DMS114 treated with DMSO at 0.1 percent for 48 hours (cell line): ENCODE results near the gene GPR15.

ENCODE experiments used
- DNase-seq: peaks from one replicate; lab custom pipeline; 2025; ENCODE audit not compliant: unreplicated experiment; lab: John Stamatoyannopoulos, UW

GPR15 gene

DNA sequence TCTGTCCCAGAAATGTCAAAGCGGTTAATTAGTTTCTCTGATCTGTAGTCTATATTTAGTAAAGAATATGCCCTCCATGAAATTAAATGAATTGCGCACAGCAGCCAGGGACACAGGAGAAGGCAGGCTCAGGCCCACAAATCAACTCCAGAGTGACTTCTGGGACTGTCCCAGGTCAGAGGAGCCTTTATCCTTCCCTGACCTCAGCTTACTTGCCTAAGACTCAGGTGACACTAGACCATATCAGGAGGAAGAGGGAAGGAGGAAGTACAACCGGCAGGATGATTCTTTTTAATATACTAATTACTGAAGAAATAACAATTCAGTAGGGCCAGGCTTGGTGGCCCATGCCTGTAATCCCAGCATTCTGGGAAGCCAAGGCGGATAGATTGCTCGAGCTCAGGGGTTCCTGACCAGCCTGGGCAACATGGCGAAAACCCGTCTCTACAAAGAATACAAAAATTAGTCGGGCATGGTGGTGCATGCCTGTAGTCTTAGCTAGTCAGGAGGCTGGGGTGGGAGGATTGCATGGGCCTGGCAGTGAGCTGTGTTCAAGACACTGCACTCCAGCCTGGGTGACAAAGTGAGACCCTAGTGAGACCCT, 1.8 kb upstream of the GPR15 start:
- DNase-seq: no peak

DNA sequence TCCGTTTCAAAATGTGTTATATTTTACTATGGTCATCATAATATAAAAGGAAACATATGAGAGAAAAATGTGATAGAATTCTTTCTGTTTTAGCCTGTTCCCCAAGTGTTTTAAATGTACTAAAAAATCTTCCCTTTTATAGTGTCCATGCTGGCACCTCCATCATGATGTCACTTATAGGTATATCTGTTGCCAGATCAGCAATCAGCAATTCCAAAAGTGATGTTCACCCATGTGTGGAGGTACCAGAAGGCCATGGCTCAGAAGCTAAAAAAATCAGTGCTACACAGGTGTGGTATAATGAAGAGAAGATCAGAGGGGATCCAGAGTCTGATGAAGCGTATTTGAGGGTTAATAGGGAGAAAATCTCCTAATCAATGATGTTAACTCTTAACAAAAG, 1.1 kb upstream of the GPR15 start:
- no peak for DNase-seq

DNA sequence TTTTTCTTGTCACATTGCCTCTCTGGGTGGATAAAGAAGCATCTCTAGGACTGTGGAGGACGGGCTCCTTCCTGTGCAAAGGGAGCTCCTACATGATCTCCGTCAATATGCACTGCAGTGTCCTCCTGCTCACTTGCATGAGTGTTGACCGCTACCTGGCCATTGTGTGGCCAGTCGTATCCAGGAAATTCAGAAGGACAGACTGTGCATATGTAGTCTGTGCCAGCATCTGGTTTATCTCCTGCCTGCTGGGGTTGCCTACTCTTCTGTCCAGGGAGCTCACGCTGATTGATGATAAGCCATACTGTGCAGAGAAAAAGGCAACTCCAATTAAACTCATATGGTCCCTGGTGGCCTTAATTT, 478 bp downstream of the GPR15 start:
- DNase-seq: no peak

DNA sequence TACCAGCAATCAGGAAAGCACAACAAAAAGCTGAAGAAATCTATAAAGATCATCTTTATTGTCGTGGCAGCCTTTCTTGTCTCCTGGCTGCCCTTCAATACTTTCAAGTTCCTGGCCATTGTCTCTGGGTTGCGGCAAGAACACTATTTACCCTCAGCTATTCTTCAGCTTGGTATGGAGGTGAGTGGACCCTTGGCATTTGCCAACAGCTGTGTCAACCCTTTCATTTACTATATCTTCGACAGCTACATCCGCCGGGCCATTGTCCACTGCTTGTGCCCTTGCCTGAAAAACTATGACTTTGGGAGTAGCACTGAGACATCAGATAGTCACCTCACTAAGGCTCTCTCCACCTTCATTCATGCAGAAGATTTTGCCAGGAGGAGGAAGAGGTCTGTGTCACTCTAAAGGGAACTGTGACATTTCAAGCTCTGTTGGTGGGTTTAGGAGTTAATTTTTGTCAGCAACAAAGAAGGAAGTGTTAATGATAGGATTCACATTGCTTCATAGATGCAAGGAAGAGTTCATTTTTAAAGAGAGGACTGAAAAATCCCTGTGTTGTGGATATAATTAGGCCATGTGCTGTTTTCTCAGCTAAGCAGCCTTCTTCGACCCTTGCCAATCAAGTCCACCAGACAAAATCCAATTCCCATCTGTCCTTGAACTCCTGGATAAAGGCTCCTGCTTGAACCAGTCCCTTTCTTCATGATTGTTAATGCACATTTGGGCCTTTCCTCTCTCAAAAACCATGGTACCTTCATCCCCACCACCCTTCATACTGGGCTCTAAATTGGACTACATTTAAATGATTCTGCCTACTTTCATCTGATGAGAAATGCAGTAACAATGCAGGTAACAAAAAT, 1.2 kb downstream of the GPR15 start:
- no peak for DNase-seq

DNA sequence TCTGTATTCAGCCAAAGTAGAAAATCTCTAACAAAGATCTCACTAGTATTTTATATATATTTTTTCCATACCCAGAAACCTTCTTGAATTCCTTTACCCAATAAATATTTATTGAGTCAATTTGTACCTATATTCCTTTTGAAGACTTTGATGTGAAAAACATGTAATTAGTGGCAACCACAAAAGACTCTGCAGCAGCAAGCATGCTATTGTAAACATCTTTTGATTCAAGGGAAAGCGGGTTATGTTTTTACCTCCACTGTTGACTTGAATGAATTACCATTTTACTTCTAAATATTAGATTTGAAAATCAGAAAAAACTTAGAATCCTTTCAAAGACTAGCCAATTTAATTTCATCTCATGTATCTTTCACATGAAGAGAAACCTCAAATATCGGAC, 2.4 kb downstream of the GPR15 start:
- no peak for DNase-seq

DNA sequence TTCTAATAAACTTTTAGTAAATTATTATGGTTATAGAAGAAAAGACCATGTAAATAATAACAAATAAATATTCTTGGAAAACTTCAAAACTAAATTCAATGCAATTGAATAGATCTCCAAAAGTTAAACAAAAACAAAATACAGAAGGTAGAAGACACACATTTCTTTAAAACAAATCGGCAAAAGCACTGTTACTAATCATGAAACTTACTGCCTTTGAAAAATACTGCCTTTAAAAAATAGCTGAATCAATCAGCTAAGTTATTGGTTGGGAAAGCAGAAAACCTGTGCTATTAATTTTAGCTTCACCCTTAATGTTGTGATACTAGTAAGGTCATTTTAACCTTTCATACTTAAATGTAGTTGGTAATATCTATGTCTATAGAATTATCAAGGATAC, 3.0 kb downstream of the GPR15 start:
- no peak for DNase-seq

DNA sequence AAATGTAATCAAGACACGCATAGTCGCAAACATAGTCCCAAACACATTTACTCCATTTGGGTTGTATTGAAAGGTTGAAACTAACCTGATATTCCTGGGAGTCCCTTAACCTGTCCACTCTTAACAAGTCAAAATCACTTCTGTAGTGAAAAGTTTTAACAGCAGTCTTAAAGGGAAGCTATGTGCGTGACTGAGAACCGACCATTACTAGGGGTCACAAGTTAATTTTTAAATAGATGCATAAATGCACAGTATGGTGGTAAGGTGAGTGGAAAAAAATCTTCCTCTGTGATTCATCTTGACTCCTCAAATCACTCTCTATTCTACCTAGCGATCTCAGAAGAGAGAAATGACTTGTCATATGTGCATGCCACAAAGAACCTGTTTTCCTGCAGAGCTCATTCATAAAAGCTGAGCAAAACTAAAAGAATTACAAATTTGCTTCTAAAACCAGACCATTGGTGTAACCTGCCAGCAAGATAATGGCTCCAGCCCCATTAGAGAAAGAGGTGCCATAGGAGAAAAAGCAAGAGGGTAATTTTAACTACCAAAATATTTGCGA, 4.8 kb downstream of the GPR15 start:
- DNase-seq: no peak

DNA sequence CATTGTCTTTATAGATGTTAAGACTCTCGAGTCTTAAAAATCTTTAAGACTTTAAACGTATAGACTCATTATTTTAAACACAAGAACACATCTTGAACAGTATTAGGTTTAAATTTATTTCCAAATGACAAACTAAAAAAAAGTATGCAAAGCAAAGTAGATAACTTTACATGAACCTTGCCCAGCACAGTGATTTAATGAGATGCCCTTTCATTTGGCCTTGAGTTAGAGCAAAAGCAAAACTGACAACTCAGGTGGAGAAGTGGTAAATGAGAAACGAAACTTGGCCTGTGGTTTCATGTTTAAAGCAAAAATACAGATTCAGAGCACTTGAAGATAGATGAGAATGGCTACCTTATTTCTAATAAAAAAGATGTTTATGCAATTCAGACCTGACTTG, 8.6 kb downstream of the GPR15 start:
- no peak for DNase-seq

DNA sequence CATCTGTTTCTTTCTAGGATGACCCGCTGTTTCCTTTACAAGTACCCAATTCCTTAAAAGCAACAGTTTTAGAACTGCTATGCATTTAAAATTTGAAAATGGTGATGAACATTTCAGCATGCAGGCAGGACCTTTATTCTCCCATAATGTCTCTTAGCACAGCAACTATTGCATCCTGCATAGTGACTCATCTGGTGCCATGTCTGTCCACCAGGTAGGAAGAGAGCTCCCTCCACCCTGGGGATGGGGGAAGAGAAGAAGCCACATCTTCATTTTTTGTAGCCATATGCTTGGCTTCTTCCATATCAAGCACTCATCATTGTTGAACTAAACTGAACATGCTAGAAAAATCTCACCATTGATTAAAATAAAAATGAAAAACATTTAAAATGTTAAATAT, 9.9 kb downstream of the GPR15 start:
- no peak for DNase-seq

DNA sequence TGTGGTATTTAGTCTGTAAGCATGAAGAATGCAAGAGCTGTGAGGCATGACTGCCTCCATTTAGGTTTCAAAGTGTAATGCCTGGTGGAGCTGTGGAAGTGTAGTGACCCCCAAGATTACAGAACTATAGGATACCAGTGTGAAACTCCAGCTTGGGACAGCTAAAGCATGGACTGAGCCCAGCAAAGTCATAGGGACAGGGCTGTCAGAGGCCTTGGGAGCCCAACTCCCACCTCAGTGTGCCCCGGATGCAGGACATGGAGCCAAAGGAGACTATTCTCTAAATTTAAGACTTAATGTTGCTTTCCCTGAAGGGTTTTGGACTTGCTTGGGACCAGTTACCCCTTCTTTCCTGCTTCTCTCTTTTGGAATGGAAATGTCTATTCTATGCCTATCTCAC, 10.8 kb downstream of the GPR15 start:
- DNase-seq: no peak

DNA sequence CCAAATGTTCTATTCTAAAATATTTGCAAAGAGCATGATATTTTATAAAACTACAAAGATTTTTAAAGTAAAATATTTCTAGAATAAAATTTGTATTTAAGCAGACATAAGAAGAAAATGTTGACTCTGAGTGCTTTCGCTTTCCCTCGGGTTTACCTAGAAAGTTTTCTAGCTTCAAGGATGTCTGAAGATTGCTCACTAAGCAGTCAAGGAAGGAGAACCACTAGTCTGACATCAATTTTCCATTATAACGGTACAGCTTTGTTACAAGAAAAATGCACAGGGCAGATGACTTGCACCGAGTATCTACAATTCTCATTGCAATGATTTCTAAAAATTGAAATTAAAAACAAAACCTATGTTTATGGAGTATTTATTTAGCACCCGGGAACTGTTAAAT, 14.2 kb downstream of the GPR15 start:
- DNase-seq: no peak

DNA sequence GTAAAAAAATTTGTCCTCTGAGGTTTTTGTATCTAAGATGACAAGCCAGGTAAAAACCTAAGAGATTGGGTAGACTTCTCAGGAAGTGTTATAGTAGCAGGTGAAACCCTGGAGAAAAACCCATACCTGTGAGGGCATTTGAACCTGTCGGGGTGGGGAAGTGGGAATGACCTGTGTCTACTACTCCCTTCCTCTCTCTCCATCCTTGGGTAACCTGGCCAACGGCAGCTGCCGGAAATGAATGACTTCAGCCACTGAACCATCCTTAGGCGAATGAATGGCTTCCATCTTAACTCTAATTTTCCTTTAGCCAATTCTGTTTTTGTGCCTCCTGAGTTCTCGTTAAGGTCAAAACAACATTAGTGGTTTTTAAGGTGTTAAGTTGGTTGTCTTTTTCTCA, 16.8 kb downstream of the GPR15 start:
- no peak for DNase-seq

DNA sequence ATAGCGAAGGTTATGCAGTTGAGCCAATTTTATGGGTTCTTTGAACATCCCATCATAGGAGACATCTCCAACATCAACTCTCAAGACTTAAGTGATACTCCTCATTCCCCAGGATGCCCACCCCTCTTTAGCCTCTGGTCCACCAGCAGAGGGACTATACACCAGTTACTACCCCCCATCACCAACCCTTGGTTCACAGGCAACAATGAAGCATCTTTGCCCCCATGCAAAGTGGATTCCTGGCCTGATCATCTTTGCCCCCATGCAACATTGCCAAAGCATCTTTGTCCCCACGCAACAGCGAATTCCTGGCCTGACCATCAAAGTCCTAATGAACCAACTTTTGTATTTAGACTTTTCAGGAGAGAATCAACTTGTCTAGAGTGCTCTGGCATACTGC, 19.1 kb downstream of the GPR15 start:
- no peak for DNase-seq

DNA sequence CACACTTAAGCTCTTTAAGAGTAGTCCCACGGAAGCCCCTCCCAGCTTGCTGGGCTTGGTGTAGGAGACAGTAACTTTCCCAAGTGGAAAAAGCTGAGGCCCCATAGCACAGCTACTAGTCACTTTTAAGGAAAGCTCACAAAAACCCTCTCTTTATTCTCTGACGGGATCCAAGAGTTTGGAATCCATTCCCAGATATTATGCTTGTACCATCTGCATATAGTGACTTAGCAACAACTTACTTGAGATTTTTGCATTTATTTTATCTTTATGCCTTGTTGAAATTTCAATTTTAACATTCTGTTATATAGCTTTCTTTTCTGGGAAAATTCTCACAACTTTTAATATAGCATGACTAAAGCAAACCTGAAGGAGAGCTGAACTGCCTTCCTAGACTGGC, 19.5 kb downstream of the GPR15 start:
- DNase-seq: no peak

DNA sequence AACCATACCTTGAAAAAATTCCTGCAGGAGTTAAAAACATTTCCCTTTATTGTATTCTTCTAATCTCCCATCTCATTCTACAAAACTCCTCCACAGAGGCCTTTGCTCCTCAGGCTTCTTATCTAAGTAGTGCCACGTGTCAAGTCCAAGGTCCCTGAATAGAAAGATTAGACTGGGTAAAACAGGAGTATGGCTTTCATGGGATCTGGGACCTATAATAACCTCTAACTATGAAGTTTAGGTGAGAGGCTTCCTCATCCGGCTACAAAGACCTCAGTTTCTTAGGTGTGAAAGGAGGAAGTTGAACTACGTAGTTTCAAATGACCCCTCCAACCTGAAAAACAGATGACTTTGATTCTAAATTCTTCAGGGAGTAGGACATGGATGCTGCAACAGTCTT, 20.0 kb downstream of the GPR15 start:
- no peak for DNase-seq

DNA sequence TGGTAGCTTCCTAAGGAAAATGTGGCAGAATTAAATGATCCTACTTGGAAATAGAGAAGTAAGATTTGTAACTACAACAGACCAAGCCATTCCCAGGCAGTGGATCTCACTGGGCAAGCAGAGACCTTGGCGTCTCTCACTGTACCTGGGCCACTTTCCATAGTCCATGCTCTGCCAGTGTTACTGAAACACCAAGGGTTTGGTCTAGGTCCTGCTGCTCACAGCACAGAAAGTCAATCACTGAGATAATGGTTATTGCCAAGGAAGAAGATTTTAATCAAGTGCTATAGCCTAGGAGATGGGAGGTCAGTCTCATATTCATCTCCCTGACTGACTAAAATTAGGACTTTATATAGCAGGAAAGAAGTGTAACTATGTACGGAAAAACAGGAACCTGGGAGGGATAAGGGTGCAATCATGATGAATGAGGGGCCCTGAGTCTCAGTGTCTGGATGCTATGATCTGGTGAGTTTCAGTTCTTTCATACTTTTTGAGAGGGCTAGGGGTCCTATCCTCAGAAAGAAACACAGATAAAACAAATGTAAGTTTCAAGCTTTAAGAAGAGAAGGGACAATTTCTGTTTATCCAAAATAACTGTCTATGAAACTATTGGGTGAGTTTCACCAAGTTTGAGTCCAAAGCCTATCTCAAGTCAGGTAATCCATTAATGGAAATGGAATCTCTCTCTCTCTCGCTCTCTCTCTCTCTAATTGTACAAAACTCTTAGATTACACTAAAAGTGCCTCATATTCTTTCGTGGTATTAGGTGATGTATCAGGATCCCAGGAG, 20.6 kb downstream of the GPR15 start:
- no peak for DNase-seq

DNA sequence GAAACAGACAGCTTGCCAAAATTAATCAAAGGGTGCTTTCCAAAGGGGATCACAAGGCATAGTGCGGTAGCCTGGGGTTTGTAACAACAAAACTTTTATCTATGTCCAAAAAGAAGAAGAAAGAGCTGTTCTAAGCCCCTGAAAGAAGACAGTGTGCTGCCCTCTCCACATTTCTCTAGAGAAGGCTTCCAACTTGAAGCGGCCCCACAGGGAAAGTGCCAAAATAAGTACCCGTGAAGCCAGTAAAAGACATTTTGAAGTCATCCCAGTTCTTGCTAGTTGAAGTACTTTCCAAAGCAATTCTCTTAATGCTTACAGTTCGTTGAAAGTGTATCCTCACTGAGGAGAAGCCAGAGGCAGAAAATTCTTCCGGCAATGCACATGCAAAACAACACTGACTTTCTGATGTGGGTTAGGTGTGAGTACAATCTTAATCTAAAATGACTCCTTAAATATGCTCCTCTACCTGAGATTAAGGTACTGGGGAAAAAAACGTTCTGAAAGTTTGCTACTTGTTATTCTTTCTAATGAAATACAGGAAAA, 21.3 kb downstream of the GPR15 start:
- no peak for DNase-seq

DNA sequence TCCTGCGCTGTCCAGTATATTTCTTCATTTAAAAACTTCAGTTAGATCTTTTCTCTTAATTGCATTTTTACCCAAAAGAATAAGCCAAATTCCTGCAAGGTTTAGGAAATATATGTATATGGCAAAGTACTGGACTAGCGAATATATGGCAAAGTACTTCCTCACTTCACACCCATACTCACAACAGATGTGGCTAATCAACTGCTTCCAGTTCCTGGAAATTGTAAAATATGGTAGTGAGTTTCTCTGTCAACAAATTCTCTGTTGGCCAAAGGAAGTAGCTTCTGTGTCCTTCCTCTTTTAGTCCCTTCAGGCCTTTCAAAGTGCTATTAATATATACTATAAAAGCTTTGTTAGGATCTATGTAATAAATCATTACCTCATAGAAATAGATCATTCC, 22.0 kb downstream of the GPR15 start:
- no peak for DNase-seq

DNA sequence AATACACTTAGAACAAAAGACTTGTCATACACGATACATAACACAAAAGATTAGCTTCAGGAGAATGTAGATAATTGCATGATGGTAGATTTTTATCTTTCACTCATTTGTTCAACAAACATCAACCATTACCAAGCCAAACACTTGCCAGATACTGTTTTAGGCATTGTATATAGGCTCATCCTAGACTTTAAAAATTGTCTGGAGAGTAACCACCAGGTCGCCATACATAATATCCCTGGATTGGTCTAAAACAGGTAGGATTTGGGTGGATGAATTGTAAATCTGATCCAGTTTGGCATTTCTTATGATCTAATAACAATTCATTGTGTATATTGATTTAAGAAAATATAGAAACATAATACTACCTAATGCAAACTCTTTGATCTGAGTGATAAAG, 22.8 kb downstream of the GPR15 start:
- DNase-seq: no peak

DNA sequence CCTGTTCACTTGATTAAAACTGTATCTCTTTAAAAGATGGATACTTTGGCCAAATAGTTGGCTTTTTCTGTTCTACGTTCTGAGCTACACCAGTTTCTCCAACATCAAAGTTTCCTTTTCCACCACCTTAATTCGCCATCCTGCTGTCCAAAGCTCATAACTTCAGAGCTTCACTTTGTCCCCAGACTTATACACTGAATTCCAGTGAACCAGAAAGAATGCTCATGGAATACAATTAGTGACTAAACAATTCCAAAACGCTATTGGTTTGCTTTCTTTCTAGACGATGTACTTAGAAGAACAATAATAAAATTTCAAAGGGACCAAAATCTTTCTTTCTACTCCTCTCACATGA, 23.2 kb downstream of the GPR15 start:
- no peak for DNase-seq
